HG02798 (cell line): ENCODE data around the gene ADIPOR2.

Experiments used
- ATAC-seq: cut with Tn5 transposase; IDR thresholded peaks from one replicate; pipeline ENCODE4 v1.9.1; 2021; ENCODE audit warnings: mild to moderate bottlenecking; ENCODE audit not compliant: unreplicated experiment, poor library complexity

The ADIPOR2 gene

DNA sequence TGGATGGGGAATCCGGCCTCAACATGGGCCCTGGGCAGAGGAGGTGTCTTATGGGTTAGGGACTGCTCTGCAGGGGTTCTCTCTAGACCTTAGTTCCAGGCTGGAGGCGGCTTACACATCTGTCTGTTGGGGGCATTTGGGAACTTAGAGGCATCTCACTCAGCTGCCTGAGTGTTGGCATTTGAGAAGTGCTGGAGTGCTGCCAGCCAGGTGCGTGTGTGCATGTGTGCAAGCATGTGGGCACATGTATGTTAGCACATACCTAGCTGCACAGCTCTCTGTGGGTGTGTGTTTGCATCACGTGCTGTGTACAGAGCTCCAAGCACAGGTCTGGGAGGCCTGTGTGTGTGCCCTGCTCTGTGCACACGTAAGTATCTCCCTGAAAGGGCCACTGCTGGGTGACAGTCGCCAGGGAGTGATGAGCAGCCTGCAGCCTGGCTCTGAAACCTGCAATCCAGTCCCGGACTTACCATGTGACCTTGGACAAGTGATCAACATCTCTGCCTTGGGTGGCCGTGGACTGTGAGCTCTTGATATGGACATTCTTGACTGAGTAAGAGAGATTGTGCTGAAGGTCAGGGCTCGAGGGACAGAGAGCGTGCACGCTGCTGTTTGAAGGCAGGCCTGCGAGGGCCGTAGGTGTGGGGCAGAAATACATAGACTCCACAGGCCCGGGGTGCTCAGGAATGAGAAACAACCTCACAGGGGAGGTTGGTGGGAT is 134.7 kb downstream of the ADIPOR2 start:
- no peak for ATAC-seq

DNA sequence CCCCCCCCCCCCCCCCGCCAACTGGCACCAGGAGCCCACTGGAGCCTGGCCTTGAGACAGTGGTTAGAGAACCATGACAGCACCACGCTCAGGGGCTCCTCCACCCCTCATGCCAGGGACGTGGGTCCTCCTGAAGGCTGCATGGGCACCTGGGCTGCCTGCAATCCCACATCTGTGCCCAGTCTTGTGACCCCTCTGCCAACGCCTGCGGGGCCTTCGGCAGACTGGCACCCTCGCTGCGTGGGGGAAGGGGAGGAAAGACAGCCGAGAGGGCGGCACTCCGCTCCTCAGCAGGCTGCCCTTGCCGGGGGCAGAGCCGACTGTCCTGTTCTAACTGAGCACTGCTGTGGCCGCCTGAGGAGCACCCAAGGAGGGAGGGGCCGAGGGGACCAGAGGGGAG is 135.5 kb downstream of the ADIPOR2 start:
- no peak for ATAC-seq

DNA sequence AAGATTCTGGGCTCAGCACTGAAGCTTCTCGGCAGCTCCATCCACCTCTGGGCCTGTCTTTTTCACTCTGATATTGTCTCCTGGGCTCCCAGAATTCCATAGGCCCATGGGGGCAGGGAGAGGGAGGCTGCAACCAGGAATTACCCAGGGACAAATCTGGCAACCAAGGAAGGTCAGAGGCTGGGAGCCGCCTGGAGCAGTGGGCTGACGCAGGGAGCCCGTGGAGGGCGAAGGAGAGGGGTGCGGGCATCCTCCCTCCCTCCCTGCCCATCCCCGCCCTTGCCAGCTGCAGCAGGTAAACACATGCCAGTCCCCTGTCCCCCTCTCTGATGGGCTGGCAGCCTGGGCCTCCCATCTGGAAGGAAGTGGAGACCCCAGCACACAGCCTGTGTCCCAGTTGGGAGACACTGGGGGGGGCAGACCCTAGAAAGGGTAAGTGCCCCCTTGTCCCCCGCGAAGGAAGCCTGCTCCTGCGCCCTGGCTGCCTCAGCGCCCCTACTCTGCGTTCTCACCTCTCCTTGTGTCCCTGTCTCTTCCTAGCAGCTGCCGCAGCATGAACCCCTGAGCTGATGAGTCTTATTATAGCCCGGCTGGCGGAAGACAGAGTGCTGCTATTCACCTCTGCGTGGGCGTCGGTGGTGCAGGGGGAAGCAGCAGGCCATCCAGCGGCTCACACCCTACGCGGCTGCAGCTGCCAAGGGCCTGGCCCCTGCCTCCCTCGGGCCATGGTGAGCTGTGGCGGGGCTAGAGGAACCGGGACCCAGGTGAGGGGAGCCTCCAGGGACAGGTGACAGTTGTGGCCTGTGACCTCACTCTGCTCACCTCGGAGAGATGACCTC is 136.2 kb downstream of the ADIPOR2 start:
- no peak for ATAC-seq

DNA sequence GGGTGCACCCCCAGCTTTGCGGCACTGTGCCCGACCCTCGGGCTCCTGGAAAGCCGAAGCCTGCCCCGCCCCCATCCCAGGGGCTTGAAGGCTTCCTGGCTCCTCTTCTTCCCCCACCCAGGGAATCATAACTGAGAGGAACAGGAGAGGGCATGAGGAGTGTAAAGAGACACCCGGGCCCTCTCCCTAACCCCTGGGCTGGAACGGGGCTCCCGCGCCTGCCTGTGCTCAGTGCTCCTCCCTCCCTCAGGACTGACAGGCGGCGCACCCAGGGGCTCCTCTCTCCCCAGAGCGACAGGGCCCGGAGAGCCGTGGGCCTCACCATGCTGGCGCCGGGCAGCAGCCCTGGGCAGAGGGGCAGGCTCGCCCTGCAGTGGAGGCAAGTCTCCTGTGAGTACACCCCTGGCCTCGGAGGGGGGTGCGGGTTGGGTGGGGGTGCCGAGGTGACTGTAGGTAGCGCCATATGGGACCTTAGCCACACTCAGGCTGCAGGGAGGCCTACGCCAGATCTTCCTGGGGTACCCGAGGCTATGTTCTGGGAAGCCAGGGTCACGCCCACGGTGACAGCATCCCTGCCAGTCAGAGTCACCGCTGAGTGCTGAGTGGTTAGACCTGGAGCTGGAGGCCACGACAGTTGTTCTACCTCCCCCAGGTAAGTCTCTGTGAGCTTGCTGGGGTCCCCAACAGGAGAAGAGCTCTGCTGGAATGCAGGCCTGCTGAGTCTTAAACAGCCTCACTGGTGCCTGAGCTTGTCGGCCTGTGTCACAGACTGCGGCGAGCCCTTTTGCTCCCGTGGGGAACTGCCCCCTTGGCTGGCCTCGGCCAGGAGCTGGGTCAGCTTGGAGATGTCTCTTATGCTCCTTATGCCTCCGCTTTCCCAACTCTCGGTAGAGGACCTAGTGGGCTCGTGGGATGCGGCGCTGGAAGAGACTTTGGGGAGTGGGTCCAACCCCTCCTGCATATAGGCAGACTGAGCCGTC is 137.2 kb downstream of the ADIPOR2 start:
- no peak for ATAC-seq

DNA sequence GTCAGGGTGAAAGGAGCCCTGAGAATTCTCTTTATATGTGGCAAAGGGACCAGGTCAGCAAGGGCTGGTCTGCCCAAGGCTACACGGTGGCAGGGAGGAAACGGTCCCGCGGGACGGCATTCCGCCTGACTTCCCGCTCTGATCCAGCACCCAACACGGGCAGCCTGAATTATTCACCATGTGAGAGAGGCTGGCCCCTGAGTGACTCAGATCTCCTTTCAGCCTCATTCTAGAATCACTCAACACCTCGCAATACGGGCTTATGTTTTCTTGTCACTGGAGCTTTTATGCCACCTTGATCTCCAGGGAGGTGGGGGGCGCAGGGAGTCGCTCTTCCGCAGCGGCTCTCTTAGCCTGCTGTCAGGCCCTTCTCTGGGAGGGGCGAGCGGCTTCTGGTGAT is 138.0 kb downstream of the ADIPOR2 start:
- ATAC-seq, result no peak

DNA sequence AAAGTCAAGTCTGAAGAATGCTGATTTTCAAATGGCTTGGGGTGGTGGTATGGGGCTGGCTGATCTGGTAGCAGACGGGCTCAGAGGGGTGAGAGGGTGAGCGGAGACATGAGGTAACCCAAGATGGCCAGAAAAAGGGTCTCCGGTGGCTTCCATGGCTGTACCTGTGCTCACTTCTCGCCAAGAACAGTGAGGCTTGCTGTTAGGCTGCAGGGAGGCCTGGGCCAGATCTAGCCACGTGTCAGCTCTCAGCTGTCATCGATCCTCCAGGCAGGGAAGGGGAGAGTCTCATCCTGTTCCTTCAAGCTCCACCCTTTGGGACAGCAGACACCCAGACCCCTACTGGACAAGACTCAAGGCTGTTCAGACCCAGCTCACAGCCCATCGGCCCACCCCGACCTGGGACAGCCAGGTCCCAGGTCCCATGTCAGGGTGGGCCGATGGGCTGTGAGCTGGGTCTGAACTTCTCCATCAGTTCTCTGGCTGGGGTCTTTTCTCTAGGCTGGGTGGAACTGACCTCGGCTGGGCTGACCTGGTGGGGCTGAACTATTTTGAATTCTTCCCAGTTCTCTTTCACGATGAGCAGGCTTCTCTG is 138.5 kb downstream of the ADIPOR2 start:
- ATAC-seq, result no peak

DNA sequence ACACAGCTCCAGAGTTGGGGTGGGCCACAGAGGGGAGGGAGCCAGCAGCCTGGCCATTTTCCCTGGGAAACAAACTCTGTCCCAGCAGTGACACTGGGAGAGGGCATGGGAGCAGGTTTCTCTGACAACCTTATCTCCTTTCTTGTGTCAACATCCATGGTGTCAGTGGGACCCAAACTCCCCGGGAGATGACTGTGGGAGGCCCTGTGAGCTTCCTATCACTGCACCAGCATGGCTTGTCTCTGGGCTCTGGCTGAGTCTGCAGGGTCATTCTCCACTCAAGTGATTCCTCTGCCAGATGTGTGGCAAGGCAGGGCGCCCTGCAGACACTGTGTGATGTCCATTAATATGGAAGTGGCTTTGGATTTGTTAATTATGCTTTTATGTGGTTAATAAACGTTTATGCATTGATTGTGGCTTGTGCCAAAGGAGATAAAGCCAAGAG is 139.6 kb downstream of the ADIPOR2 start:
- no peak for ATAC-seq

DNA sequence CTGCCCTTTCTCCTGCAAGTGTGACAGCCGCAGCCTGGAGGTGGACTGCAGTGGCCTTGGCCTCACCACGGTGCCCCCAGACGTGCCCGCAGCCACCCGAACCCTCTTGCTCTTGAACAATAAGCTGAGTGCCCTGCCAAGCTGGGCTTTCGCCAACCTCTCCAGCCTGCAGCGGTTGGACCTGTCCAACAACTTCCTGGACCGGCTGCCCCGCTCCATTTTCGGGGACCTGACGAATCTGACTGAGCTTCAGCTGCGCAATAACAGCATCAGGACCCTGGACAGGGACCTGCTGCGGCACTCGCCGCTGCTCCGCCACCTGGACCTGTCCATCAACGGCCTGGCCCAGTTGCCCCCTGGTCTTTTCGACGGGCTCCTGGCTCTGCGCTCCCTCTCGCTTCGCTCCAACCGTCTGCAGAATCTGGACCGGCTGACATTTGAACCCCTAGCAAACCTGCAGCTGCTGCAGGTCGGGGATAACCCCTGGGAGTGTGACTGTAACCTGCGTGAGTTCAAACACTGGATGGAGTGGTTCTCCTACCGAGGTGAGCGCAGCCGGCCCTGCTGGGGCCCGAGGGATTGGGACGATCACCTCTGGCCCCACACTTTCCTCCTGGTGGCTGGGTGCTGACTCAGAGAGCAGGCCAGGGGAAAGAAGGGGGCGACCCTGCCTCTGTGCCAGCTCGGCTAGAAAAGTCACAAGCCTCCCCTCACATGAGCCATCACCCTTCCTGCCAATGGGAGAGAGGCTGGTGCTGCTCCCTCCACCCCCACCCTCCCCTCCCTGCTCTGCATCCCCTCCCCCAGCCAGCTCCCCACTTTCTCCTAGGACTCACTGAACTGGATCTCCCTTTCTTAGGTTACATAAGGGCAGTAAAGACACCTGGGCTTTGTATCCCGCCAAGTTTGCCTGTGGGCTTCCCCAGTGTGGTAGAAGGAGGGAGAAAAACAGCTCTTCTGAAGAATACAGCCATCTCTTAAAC is 140.4 kb downstream of the ADIPOR2 start:
- ATAC-seq, result no peak

DNA sequence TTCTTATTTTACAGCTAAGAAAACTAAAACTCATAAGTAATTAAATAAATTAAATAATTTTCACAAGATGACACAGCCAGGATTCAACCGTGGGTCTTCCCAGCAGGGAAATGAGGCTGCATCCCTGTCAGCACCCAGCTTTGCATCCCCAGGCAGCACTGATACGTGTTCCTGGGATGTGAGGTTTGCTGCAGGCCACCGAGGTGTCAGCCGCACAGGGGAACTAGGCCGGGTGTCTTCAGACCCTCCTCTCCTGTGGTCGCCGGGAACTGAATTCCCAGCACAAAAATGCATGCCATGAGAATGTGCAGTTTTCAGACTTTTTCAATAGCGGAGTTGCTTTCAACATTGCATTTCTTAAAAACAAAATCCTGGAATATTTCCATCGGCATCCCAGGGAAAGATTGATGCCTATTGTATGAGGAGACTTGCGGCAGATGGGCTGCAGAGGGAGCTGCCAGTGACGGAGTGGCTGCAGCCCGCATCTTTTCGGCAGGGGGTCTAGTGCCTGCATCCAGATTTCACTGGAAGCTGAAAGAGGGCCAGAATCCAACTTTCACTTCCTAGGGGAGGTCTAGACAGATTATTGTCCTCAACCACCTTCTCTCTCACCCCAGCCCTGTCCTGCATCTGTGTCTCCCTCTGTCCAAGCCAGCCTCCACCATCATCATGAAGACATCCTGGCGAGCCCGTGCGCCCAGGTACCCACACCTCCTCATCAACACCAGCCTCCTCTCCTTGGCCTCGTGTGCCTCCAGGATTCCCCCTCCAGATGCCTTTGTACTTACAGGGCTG is 142.1 kb downstream of the ADIPOR2 start:
- ATAC-seq, result no peak

DNA sequence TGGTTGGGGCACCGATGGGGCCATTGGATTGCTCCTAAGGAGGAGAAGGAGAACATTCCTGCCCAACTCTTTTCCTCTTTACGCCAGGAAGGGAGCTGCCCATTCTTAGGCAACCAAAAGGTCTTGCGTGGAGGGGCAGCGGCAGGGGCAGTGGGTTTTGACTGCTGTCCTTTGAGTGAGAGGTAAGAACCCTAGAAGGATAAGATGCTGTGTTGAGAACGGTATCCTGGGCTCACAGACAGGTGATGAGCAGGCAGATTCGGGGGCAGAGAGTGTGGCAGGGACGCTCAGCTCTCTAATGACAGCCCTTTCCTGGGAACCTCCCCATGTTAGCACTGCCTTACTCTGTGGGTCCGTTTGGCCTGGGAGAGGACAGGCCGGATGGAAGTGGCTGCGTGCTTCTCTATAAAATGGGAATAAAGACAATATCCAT is 142.7 kb downstream of the ADIPOR2 start:
- ATAC-seq, result no peak

DNA sequence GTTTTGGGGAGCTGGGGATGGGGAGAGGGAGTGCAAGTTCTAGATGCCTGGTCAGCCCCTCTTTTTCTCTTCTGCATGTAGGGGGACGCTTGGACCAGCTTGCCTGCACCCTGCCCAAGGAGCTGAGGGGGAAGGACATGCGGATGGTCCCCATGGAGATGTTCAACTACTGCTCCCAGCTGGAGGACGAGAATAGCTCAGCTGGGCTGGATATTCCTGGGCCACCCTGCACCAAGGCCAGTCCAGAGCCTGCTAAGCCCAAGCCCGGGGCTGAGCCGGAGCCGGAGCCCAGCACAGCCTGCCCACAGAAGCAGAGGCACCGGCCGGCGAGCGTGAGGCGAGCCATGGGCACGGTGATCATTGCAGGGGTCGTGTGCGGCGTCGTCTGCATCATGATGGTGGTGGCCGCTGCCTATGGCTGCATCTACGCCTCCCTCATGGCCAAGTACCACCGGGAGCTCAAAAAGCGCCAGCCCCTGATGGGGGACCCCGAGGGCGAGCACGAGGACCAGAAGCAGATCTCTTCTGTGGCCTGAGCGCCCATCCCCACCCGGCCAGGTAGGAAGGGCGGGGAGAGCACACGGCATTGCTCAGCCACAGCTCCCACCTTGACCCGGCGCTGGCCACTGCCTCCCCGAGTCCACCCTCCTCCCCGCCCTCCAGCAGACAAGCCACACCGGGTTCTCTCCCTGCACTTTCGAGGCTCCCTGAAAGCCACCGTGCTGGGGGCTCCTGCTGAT is 143.5 kb downstream of the ADIPOR2 start:
- ATAC-seq, result no peak

DNA sequence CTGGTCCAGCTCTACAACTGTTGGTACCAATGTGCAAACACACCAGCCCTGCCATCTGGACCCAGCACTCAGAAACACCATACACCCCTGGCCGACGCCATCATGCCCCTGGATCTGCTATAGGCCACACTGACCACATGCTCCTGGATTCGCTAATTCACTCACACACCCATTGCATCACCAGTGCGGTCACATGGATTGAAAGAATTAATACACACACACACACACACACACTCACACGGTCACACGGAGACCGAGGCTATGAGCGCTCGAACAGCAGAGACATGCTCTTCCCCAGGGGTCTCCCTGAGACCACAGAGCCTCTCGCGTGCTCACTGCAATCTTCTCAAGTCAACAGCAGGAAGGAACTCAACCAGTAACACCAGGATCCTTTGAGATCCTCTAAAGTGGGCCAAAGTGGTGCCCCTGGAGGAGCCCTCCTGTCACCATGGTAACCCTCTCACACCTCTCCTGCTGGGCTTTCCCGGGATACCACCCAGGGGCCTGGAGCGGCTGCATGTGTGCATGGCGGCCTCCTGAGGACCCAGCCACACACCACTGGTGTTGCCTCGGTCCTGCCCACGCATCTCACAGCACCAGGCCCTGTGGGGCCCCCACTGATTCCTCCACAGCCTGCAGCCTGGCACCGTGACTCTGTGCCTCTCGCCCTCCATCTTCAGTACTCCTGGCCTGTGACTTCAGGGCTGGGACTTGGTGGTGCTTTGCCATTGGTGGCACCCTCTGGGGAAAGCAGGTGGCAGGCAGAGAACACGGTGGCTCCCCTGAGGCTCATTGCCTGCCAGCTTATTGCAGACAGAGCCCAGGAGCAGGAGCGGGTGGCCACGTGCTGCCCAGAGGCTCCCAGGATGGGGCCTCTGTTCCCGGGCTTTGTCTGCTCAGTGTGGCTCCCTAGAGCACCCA is 144.6 kb downstream of the ADIPOR2 start:
- ATAC-seq, result no peak

DNA sequence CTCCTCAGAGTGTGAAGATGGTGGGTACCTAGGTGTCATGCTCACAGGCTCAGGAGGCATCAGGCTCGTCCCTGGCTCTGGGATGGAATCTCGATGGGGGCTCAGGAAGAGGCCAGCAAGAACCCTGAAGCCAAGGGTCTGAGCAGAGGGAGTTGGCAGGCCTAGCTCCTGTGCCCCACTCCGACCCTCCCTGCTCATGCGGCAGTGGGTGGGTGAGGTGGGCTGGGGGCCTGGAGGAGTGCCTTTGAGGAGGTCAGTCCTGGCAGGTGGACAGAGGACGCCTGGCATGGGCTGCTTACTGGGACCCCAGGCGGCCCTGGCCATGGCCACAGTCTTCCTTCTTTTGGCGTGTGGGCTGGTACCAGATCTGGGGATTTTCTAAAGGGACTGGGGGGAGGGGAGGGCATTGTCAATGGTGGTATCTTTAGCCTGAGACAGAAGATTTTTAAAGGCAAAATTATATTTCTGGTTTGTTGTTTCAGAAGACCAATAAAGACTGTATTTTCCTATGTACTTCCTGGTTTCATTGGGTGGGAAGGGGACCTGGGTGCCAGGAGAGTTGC is 145.5 kb downstream of the ADIPOR2 start:
- ATAC-seq, result no peak

DNA sequence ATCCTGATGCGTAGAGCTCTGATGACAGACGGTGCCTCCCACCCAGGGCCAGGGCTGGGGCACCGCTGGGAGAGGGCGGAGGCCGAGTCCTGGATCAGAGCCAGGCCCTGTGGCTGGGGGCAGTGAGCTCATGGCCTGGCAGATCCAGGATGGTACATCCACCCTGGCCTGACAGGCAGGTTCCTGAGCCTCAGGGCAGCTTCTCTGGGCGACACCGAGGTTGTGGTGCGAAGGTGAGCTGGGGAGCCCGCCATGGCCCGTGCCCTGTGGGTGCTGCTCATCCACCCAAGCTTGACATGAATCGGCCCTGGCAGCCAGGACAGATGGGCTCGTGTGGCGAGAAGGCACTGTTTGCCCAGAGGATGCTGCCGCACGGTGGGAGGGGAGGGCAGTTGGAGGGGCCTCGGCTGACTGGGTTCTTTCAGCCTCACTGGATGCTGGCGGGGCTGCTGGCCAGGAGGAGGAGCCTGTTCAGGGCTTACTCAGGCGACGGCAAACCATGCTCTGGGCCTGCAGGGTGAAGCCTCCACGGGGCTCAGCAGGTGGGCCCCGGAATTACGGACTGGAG is 146.1 kb downstream of the ADIPOR2 start:
- ATAC-seq, result no peak

DNA sequence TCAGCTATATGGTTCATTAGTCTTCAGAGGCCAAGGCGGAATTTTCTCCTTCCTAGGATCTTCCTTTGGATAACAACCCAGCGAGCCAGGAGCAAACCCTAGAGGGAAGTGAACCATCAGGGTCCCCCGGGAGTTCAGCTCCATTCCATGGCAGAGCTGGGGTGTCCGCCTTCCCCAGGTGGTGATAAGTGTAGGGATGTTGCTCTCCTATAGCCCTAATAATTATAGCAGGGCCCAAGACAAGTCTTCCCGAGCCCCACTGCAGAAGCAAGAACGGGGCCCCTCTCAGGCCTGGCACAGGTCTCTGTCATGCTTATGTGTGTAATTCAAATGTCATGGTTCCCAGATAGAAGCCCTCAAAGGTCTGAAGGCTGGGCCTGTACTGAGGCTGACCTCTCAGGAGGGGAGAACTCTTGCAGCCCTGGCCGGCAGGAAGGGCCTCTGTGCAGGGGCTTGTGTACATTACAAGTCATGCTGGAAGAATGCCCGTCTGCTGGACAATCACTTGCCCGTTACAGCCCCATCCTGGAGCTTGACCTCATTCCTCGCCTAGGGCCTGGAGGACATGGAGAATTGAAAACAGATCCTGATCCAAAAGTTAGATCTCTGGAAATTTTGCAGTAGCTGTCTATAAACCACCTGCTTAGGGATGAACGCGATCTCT is 146.8 kb downstream of the ADIPOR2 start:
- no peak for ATAC-seq
